Mesenteric fat pad (tissue), 1 donor: Measurements from ENCODE around the gene FHIP2A. TPM values are rescaled to one million over a fixed set of nuclear protein-coding genes. Genes with fewer than 3 reads are reported as not detected.
"Not testable (repeated sequence)": the region's sequence is repeated elsewhere in the genome, so short reads cannot be mapped to it uniquely, and the experiment has no call there.

ENCODE experiments used
- DNase-seq: peaks from one replicate; pipeline ENCODE4 v3.0.0-alpha.2; 2020; ENCODE audit warnings: low spot score
- long read RNA-seq: library from polyadenylated mRNA; unstranded; transcript quantifications from one replicate; pipeline ENCODE4 v2.0.0, GENCODE V29; 2020
- total RNA-seq: library from RNA; stranded (reverse); fragmentation: NEBNext Ultra II Directional; extraction: Animal tissue kit (Norgen Biotek cat#: 25700); gene quantifications from one replicate; pipeline ENCODE4 v1.2.1, GENCODE V29; 2021
- donor health status: DM: yes; HTN: yes; CAD: no.

FHIP2A gene, protein sequence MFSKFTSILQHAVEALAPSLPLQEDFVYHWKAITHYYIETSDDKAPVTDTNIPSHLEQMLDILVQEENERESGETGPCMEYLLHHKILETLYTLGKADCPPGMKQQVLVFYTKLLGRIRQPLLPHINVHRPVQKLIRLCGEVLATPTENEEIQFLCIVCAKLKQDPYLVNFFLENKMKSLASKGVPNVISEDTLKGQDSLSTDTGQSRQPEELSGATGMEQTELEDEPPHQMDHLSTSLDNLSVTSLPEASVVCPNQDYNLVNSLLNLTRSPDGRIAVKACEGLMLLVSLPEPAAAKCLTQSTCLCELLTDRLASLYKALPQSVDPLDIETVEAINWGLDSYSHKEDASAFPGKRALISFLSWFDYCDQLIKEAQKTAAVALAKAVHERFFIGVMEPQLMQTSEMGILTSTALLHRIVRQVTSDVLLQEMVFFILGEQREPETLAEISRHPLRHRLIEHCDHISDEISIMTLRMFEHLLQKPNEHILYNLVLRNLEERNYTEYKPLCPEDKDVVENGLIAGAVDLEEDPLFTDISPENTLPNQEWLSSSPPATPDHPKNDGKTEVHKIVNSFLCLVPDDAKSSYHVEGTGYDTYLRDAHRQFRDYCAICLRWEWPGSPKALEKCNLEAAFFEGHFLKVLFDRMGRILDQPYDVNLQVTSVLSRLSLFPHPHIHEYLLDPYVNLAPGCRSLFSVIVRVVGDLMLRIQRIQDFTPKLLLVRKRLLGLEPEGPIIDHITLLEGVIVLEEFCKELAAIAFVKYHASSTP
- 36.3 TPM for total RNA-seq
- long read RNA-seq, full-length matches to known transcripts: 8 of 15 reads
- long read RNA-seq, partial matches to known transcripts: 1 of 15 reads
- long read RNA-seq, other reads (novel, unspliced or antisense): 6 of 15 reads

DNA sequence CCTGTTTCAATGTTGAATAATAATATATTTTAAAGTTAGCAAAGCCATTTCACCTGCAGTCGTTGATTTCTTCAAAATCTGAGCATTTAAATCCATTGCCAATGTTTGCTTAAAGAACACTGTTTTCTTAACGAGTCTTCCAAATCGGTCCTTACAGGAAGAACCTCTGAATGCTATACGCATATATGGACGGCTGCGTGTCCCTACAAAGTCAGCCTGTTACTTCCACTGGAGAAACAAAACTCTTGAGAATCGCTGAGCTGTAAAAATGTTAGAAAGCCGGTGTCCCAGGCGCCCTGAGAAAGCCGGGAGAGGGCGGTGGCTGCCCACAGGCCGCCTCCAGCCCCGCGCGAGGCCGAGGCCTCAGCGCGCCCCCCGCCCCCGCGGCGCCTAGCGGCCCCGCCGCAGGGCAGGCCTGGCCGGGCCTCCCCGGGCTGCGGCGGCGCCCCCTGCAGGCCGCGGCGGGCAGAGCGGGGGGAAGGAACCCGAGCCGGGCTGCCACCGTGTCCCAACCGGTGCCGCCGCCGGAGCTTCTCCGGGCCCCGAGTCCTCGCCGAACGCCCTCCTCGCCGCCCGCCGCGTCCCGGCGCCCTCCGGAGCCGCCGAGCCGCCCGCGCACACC is at the start of gene FHIP2A:
TSS of gene FHIP2A (plus strand) at position 488 of the 622 bp plus-strand sequence. CDS start 299 bp downstream, outside the sequence.
- DNase-seq: peak; percentile 92

DNA sequence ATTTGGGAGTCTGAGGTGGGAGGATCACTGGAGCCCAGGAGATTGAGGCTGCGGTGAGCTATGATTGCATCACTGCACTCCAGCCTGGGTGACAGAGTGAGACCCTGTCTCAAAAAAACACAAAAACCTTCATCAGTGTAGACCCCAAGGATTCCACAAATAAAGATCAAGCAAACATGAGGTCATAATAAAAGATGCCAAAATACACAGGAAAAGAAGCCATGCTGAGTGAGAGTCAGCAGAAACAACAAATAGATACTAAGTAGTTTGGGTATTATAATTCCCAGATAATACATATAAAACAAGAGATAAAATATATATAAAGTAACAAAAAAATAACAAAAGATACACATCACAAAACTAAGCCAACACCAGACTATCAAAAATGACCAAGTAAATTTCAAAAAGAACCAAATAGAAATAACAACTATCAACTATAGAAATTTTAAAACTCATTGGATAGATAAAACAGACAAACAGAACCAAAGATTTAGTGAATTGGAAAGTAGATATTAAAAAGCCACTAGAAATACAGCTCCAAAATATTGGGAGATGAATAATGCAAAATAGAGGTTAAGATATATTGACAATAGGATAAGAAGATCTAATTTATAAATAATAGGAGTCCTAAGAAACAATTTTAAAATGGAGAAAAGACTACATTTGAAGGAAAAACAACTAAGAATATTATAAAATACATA is 48.9 kb upstream of the FHIP2A start:
- no peak for DNase-seq

DNA sequence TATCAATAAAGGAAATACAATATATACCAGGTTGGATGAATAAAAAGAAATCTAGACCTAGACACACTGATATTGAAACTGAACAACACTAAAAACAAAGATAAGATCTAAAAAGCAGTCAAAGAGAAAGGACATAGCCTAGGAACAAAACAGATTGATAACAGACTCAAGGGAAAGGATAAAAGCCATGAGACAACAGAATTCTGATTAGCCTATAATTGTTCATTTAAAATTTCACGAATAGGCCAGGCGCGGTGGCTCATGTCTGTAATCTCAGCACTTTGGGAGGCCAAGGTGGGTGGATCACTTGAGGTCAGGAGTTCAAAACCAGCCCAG is 48.4 kb upstream of the FHIP2A start:
- no peak for DNase-seq

DNA sequence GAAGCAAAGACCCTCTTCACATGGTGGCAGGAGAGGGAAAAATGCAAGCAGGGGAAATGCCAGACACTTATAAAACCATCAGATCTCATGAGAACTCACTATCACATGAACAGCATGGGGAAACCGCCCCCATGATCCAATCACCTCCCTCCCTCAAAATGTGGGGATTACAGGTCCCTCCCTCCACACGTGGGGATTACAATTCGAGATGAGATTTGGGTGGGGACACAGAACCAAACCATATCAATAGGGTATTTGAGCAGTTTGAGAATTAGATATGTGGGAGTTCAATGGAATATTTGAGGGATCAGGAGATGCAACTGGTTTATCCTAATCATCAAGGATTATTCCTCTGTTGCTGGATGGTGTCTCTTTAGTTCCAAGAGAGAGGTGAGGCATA is 46.5 kb upstream of the FHIP2A start:
- not testable (repeated sequence) for DNase-seq

DNA sequence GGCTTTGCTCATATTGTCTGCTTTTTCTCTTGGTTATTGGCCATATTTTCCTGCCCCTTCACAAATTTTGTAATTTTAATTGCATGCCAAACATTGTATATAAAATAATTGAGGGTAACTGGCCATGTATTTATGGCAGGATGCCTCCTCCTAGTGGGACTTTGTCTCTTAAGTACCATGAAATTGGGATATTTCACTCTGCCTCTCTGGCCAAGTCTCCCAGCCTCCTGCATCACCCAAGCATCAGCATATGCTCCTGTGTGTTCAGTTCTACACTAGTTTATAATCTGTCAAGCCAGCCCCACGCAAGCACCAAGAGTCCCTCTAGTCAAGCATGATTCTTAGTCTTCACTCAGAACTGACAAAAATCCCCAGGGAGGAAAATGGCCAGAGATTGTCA is 44.2 kb upstream of the FHIP2A start:
- DNase-seq: no peak

DNA sequence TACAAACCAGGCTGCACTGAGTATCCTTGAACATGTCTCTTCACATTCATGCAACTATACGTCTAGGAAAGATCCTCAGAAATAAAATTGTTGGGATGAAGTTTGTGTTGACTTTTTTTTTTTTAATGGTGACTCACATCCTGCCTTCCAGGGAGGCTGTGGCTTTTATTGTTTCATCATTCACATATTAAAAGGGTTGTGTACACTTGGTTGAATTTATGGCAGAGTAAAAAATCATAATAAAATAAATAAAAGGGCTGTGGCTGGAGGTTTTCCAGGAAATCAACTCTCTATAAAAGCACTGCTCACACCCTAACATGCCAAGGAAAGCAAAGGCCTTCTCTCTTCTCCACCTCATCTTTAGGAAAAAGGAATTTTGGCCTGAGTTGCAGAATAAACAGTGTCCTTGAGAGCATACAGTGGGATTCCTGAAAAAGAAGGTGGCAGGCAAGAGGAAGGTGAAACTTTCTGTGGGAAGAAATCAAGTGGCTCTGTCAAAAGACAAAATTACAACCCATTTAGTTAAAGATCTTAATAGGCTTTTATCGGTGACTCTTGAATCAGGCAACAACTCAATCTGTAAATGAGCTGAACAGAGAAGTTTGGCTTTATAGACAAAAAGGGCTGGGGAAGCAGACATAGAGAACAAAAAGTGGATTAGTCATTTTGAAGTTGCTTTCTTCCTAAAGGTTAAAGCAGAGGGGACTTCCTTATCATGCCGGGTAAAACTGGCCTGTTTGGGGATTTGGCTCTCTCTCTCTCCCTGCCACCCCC is 41.6 kb upstream of the FHIP2A start:
- no peak for DNase-seq

DNA sequence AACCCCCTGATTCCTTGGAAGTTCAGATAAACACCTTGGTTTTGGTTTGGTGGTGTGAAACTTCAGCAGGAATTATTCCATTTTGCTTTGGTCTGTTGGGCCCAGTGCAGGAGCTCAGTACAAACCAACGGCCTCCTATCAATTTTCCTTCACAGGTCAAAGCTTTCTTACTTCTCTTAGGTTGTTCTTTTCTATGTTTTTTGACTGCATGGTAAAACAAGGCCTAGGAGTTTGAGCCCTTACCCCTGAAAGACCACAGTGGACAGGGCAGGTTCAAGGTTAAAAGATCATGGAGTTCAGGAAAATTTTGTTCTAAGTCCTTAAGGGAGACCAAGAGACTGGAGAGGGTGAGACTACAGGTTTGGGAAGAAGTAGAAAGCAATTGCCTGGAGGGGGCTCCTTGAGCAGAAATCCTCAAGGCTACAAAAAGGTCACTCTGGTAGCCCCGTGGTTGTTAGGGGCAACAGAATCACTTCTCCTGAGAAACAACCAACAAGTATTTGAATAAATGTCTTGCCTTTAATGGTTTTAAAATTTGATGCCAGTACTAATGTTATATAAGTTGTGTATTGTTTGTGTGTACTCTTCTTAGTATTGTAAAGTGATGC is 40.9 kb upstream of the FHIP2A start:
- no peak for DNase-seq

DNA sequence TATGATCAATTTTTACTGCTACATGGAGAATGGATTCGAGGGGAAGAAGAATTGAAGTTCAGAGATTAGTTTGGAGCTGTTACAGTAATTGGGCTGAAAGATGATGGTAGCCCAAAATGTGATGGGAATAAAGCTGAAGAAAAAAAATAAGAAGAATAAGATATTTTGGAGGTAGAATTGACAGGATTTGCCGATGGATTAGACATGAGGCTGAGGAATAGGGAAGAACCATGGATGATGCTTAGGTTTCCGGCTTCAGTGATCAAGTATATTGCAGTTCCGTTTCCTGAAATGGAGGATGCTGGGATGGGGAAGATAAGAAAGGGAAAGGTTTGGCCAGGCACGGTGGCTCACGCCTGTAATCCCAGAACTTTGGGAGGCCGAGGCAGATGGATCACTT is 38.9 kb upstream of the FHIP2A start:
- no peak for DNase-seq

DNA sequence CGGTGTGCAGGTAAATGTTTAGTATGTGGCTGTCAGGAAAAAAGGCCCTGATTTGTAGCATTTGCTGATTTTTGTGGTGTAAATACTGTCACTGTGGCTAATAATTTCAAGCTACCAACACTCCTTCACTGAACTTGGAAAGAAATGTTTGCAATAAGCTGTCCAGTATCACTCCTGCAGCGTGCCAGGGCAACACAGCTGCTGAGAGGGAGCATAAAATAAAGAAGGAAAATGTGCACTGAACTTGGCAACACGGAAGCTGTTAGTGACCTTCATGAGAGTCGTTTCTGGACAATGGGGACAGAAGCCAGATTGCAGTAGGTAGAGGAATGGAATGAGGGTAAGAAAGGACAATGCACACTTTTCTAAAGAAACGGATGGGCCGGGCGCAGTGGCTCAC is 37.9 kb upstream of the FHIP2A start:
- DNase-seq: no peak

DNA sequence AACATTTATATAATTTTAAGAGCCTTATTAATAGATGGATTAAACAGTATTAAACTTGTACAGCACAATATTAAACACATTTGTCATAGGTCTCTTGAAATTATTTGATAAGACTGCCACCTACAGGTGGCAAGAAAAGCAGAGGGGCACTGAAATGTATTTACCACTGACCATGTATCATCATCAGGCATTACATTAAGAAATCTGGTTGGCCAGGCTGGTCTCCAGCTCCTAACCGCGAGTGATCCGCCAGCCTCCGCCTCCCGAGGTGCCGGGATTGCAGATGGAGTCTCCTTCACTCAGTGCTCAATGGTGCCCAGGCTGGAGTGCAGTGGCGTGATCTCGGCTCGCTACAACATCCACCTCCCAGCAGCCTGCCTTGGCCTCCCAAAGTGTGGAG is 35.1 kb upstream of the FHIP2A start:
- not testable (repeated sequence) for DNase-seq

DNA sequence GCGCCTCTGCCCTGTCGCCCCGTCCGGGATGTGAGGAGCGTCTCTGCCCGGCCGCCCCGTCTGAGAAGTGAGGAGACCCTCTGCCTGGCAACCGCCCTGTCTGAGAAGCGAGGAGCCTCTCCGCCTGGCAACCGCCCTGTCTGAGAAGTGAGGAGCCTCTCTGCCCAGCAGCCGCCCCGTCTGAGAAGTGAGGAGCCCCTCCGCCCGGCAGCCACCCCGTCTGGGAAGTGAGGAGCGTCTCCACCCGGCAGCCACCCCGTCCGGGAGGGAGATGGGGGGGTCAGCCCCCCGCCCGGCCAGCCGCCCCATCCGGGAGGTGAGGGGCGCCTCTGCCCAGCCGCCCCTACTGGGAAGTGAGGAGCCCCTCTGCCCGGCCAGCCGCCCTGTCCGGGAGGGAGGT is 34.4 kb upstream of the FHIP2A start:
- DNase-seq: not testable (repeated sequence)

DNA sequence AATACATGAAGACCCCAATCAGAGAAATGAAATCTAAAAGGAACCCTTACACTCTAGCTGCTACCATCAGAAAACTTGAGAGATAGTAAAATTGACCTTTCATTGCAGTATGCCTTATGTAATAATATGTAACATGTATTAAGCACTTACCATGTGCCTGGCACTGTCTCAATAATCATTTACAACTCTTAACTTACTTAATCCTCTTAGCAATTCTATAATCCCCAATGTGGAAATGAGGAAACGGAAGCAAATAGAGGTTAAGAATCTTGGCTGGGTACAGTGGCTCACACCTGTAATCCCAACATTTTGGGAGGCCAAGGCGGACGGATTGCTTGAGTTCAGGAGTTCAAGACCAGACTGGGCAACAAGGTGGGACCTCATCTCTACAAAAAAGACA is 29.8 kb upstream of the FHIP2A start:
- no peak for DNase-seq

DNA sequence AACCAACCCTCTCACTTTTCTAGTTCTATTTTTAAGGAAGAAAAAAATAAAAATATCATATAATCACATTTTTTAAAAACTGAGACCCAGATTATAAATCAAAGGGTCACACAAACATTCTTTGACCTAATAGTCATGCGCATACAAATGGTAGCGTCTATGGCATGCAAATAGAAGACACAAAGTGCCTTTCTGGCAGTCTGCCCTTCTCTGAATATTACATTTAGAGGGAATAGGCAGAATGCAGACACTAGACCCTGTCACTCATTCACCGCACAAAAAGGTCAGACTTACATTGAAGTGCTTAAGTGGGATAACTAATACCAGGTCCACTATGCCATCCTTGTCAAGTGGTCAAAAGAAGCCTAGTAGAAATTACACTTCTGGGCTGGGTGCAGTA is 26.5 kb upstream of the FHIP2A start:
- no peak for DNase-seq

DNA sequence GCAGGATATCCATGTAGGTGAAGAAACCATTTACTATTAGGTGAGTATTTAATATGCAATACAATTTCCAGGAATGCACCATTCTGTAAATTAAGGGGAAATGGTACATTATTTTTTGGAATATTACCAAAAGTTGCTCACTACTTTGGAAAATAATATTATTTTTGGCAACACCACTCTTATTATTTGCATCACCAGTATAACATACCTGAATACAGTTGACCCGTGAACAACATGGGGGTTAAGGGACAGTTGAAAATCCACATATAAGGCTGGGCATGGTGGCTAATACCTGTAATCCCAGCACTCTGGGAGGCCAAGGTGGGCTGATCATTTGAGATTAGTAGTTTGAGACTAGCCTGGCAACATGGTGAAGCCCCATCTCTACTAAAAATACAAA is 21.2 kb upstream of the FHIP2A start:
- DNase-seq: no peak

DNA sequence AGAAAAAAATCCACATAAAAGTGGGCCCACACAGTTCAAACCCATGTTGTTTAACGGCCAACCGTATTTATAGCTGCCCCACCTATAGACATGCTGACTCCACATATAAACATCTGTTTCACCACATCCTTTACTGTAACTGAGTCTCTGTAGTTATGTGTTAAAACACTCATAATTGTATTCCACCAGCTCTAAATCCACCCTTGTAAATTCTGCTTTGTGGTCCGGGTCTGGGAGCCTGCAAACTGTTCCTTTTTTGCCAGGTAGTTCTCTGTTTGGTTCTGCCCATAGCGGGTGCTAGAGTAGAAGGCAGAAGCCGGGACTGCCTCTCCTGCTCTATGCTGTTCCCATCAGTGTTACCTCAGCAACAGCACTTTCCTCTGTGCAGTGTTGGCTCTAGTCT is 20.2 kb upstream of the FHIP2A start:
- no peak for DNase-seq

DNA sequence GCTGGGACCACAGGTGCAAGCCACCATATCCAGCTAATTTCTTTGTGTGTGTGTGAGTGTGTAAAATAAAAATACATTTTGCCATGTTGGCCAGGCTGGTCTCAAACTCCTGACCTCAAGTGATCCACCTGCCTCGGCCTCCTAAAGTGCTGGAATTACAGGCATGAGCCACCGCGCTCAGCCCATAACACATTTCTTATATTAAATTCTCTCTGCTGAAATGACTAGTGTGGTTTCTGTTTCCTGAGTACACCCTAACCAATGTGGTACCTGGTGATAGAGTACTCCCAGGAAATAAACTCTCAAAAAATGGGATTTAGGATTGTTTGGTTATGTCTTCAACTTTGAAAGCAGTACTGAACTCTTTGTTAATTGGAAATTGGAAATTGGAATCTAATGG is 19.4 kb upstream of the FHIP2A start:
- DNase-seq: no peak

DNA sequence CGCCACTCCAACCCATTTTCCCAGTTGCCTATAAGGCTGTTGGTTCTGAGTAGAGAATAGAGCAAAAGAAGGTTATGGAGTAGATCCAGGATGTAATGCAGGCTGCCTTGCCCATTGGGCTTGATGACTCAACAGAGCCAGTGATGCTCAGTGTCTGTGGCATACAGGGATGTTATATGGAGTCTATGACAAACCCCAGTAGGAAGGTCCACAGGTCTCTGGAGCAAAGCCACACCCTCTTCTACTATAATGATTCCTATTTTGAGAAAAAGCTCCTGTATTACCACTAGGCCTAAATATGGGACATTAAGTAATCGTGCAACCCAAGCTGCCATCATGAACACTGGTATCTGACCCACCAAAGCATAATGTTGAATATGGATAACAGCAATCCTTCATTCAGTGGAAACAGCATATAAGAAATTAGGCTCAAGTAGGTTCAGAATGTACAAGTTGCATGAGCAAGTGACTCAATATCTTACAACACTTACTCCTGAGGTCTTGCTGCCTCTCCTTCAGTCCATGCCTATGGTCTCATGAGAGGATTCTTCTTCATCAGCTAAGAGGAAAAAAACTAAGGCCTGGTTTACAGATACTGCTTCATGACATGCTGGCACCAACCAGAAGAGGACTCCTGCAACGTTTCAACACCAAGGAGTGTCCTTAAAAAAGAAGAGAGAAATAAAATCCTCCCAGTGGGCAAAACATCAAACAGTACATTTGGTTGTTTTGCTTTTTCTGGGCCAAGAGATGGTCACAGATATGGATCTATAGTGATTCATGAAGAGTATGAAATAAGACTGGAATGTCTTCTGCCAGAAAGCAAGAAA is 14.8 kb upstream of the FHIP2A start:
- DNase-seq: no peak

DNA sequence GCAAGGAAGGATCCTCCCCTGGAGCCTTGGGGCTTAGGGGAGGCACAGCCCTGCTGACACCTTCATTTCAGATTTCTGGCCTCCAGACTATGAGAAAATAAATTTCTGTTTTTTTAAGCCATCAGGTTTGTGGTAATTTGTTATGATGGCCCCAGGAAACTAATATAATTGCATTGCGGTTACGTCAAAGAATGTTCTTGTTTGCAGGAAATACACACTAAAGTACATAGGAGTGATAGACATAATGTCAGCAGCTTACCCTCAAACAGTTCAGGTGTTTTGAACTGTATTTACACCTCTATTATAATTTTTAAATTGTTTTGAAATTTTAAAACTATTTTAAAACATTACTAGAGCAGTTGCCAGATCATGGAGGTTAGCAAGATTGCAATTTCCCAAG is 12.6 kb upstream of the FHIP2A start:
- no peak for DNase-seq

DNA sequence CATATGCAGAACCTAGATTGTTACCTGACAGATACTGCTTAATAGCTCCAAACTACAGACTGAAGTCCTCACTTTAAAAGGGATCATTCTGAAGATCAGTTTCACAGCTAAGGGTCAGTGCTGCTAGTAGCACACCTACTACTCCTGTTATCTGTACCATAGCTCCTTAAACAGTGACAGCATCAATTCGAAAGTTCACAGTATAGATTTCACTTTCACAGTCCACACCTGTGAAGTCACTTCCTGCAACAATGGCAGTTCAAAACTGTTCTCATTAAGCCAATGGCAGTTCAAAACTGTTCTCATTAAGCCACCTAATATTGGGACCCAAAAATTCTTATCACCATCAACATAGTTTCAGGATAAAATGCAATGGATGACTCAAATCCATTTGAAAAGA is 10.7 kb upstream of the FHIP2A start:
- no peak for DNase-seq
